Immature natural killer cell (primary cell): ENCODE results near the gene FAM53A. TPM values are rescaled to one million over a fixed set of nuclear protein-coding genes. Genes with fewer than 3 reads are reported as not detected.

Experiments
- DNase-seq, 3 donors: peaks; one replicate each; pipeline ENCODE4 v3.0.0; 2022; ENCODE audit warnings: mixed read lengths in 1 of 3
- H3K27ac Mint-ChIP-seq, 6 donors: one replicate each; pipeline ENCODE4 v1.8.0; 2020; ENCODE audit warnings: mixed read lengths in 6 of 6, mild to moderate bottlenecking in 5 of 6, inconsistent platforms in 4 of 6, moderate library complexity in 3 of 6
- H3K27me3 Mint-ChIP-seq, 3 donors: one replicate each; pipeline ENCODE4 v1.8.0; 2020 to 2021; ENCODE audit warnings: low read depth in 3 of 3, mild to moderate bottlenecking in 3 of 3, mixed read lengths in 3 of 3, moderate library complexity in 3 of 3, inconsistent platforms in 1 of 3
- H3K36me3 Mint-ChIP-seq, 3 donors: one replicate each; pipeline ENCODE4 v1.8.0; 2020; ENCODE audit warnings: mixed read lengths in 3 of 3, inconsistent platforms in 2 of 3, mild to moderate bottlenecking in 2 of 3
- H3K4me1 Mint-ChIP-seq, 2 donors: one replicate each; pipeline ENCODE4 v1.8.0; 2020; ENCODE audit warnings: inconsistent platforms in 2 of 2, mild to moderate bottlenecking in 2 of 2, mixed read lengths in 2 of 2, moderate library complexity in 1 of 2
- H3K4me3 Mint-ChIP-seq, 5 donors: one replicate each; pipeline ENCODE4 v1.8.0; 2020; ENCODE audit warnings: mild to moderate bottlenecking in 5 of 5, mixed read lengths in 5 of 5, inconsistent platforms in 3 of 5, moderate library complexity in 3 of 5
- H3K9me3 Mint-ChIP-seq, 6 donors: one replicate each; pipeline ENCODE4 v1.8.0; 2020; ENCODE audit warnings: mild to moderate bottlenecking in 6 of 6, mixed read lengths in 6 of 6, inconsistent platforms in 4 of 6, moderate library complexity in 3 of 6
- polyA plus RNA-seq, 3 donors: library from polyadenylated mRNA; unstranded; fragments of 300-500 nt; fragmentation: Illumina TruSeq; gene quantifications; one replicate each; pipeline ENCODE4 v1.2.3, GENCODE V29; 2021

Gene FAM53A
- polyA plus RNA-seq, 3 donors from 2014 or later, result 0.38 to 2.6 (median 0.83) TPM

DNA sequence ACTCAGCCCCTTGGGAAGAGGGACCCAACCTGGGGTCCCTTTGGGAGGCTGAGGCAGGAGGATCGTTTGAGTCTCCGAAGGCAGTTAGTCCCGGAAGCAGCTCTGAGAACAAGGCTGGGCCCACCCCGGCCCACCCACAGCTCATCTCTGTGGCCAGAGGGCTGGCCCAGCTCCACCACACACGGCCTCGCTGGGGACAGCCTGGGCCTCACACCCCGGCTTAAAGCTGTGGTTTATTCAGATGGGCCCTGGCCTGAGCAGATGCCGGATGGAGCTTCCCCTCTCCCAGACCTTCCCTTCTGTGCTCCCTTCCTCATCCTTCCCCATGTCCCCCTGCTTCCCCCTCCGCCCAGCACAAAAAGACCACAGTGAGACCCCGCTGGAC is 54.4 kb downstream of the FAM53A start:
- H3K27me3 Mint-ChIP-seq, result peaks cover 0 to 2% (median 0%) of the 10 kb centered on the region in 3 donors
- no peak for DNase-seq
- no peaks in the 10 kb centered on the region for H3K4me1 Mint-ChIP-seq
- no peak overlapping the region for H3K4me3 Mint-ChIP-seq
- H3K9me3 Mint-ChIP-seq, result no peaks in the 10 kb centered on the region
- no peaks in the 10 kb centered on the region for H3K36me3 Mint-ChIP-seq
- H3K27ac Mint-ChIP-seq, result no peak overlapping the region

DNA sequence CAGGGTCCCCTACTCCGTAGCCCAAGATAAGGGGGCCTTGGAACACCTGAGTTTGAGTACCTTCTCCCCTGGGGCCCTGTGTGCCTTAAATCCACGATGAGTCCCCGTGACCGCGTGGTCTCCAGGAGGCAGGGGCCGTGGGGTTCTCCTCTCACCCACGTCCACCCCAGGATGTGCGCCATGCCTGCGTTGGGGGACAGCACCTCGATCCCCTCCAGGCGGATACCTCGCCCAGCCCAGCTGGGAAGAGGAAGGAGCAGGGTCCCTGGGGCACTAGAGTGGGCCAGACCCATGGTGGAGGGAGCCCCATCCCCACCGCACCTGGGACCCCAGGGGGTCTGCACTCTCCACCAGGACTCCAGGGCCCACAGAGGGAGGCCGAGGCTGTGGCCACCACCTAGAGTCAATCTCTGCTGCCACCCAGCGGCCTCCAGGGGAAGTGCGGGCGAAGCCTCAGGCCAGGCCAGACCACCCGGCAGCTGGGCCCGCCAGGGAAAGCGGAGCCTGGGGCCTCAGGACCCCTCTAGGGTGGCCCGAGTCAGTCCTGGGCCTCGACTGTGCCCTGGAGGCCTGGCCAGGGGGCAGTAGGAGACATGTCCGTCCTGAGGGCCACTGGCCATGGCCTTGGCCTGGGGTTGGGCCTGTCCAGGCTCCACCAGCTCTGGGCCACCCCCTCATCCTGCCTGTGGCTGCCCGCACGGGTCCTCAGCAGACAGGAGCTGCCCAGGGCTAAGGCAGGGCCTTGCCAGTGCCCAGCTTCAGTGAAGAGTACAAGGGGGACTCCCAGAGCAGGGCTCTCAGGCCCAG is 55.0 kb downstream of the FAM53A start:
- Mint-ChIP-seq H3K27ac (no peak overlapping the region), H3K4me1 (no peaks in the 10 kb centered on the region)
- DNase-seq, result peak; percentile 56 to 62 (median 57)

DNA sequence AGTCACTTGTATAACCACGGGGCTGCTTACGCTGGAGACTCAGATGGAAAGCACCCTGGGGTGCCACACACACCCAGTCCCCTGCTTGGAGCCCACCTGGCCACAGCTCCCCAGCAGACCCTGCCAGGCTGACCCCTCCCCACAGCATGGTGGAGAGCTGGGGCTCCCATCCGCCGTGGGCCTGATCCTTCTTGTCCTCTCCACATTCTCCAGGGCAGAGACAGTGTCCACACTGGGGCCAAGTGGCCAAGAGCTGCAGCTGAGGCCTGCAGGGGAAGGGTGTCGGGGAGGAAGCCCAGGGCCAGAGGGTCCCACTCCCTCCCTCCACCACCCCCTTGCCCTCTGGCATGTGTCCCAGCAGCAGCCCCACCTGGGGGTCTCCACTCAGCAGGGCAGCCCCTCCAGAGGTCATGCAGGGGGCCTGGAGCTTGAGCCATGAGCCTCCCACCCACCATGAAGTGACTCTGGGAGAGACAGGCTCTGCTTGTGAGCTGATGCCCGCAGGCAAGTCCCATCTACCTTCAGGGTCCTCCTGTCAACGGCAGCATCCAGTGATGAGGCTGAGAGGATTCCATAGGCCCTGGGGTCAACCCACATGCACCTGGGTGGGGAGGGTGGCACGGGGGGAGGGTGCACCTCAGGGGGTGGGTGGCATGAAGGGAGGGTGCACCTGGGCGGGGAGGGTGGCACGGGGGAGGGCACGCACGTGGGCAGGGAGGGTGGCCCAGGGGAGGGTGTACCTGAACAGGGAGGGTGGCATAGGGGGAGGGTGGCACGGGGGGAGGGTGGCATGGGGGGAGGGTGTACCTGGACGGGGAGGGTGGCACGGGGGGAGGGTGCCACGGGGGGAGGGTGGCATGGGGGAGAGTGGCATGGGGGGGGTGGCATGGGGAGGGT is 56.4 kb downstream of the FAM53A start:
- no peak overlapping the region for H3K27ac Mint-ChIP-seq
- H3K4me1 Mint-ChIP-seq, result no peaks in the 10 kb centered on the region
- H3K9me3 Mint-ChIP-seq, result no peaks in the 10 kb centered on the region
- H3K36me3 Mint-ChIP-seq, result no peaks in the 10 kb centered on the region
- peaks cover 0 to 2% (median 0%) of the 10 kb centered on the region in 3 donors for H3K27me3 Mint-ChIP-seq
- no peak overlapping the region for H3K4me3 Mint-ChIP-seq
- no peak for DNase-seq

More for the DNA sequence above, 55.0 kb downstream of the FAM53A start:
- no peaks in the 10 kb centered on the region for H3K36me3 Mint-ChIP-seq
- no peak overlapping the region for H3K4me3 Mint-ChIP-seq
- H3K9me3 Mint-ChIP-seq, result no peaks in the 10 kb centered on the region
- H3K27me3 Mint-ChIP-seq, result peaks cover 0 to 2% (median 0%) of the 10 kb centered on the region in 3 donors

DNA sequence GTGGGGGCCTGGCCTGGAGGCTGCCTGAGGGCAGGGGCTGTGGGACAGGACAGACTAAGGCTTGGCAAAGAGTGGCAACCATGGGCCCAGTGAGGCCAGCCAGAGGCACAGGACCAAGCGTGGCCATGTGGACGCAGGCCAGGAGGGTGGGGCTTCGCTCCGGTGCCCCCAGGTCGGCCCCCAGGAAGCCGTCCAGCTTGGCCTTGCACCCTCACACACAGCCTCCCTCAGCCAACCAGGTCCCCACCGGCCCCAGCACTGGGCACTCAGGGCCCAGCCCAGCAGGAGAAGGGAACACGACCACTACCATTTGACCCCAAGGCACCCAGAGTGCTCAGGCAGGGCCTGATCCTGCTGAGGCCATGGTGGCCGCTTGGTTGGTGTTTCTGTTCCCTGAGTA is 57.2 kb downstream of the FAM53A start:
- no peak for DNase-seq
- Mint-ChIP-seq H3K9me3 (no peaks in the 10 kb centered on the region), H3K27ac (no peak overlapping the region), H3K4me1 (no peaks in the 10 kb centered on the region), H3K36me3 (no peaks in the 10 kb centered on the region), H3K4me3 (no peak overlapping the region), H3K27me3 (peaks cover 0 to 2% (median under 1%) of the 10 kb centered on the region in 3 donors)

DNA sequence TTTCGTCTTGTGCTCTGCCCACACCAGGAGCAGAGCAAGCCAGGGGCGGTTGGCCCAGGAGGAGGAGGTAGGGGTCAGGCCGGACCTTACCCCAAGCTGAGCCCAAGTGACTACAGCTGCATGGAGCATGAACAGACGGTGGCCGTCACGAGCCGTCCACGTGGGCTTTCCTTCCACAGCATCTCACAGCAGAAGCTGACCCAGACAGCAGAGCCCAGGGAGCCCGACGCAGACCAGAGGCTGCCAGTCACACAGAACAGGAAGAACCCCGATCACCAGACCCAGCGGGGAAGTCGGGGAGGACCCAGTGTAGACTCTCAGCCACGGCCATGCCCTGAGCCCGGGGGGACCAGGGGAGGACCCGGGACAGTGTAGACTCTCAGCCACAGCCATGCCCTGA is 58.0 kb downstream of the FAM53A start:
- Mint-ChIP-seq H3K27ac (no peak overlapping the region), H3K9me3 (no peaks in the 10 kb centered on the region), H3K4me1 (no peaks in the 10 kb centered on the region), H3K4me3 (no peak overlapping the region), H3K36me3 (no peaks in the 10 kb centered on the region), H3K27me3 (peaks cover 0 to 2% (median 1%) of the 10 kb centered on the region in 3 donors)
- no peak for DNase-seq

DNA sequence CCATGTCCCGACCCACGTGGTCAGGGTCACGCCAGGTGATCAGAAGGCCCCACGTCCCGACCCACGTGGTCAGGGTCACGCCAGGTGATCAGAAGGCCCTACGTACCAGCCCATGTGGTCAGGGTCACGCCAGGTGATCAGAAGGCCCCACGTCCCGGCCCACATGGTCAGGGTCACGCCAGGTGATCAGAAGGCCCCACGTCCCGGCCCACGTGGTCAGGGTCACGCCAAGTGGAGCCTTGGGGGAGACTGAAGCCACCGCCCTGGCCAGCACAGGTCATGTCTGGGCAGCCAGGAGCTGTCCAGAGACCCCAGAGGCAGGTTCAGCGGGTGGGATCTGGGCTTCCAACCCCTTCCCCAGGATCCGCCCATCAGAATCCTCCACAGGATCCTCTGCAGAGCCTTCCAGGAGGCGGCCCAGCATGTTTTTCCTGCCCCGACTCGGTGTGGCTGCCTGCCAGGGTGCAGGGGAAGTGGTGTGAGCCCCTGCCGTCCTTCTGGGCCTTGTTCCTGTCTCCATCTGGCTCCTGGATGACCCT is 58.4 kb downstream of the FAM53A start:
- Mint-ChIP-seq H3K9me3 (no peaks in the 10 kb centered on the region), H3K4me3 (no peak overlapping the region), H3K4me1 (no peaks in the 10 kb centered on the region), H3K27ac (no peak overlapping the region), H3K27me3 (peaks cover 0 to 2% (median 1%) of the 10 kb centered on the region in 3 donors), H3K36me3 (no peaks in the 10 kb centered on the region)
- DNase-seq, result no peak

DNA sequence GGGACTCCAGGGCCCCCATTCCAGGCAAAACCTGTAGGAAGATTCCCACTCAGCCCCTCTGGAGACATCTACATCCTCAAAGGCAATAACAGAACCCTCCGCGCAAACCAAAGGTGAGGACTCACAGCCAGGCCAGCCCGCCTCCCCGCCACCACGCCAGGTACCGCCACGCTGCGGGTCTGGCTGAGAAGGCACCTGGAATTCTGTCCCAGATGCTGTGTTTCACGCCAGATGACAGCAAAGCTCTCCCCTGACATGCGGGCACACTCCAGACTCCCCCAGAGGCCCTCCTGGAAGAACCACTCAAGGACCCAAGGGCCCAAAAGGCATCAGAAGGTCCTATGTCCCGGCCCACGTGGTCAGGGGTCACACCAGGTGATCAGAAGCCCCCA is 59.6 kb downstream of the FAM53A start:
- Mint-ChIP-seq H3K27ac (no peak overlapping the region), H3K36me3 (no peaks in the 10 kb centered on the region), H3K4me1 (no peaks in the 10 kb centered on the region), H3K27me3 (peaks cover 0 to 1% (median 0%) of the 10 kb centered on the region in 3 donors), H3K9me3 (no peaks in the 10 kb centered on the region), H3K4me3 (no peak overlapping the region)
- DNase-seq, result no peak

DNA sequence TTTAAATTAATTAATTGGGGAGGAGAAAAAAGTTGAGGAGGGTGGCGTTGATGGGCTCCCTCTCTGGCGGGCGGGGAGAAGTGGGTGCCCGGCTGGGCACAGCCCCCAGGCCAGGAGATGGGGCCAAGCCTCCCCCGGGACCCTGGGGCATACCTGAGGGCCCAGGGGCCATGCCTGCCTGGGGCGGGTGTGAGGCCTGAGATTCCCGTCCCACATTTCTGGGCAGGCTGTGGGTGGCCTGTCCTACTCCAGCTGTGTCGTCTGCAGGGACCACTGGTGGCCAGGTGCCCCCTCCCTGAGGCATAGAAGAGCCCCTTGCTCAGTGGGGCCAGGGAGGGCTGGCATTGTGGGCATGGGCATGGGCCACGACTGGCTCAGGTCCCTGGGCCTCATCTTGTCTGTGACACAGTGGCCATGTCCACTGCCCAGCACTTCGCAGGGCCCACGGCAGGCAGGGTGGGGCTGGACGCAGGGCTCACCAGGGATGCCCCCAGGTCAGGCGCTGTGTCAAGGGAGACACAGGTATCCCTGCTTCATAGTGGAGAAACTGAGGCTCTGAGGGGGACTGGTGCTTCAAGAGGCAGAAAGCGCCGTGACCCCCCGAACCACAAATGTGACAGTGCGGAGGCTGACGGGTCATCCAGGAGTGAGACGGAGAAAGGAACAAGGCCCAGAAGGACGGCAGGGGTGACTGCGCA is 60.1 kb downstream of the FAM53A start:
- Mint-ChIP-seq H3K4me3 (no peak overlapping the region), H3K4me1 (no peaks in the 10 kb centered on the region), H3K27me3 (peaks cover 0 to 1% (median 0%) of the 10 kb centered on the region in 3 donors), H3K27ac (no peak overlapping the region), H3K36me3 (no peaks in the 10 kb centered on the region), H3K9me3 (no peaks in the 10 kb centered on the region)
- DNase-seq, result no peak

DNA sequence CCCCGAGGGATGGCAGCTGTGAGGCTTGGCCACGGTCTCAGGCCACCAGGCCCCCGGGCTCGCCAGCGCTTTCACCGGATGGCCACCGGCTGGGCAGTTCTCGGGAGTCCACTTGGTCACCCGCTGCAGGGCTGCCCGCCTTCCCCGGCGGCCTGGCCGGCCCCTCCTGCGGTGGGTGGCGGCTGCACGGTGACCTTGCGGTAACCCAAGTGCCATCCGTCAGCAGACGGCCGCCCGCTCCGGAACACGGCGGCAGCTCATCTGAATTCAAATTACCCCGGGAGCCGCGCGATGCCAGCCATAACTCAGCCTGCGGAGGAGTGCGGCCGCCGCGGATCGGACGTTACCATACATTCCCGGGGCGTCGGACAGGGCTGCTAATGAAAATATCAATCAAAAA is 60.7 kb downstream of the FAM53A start:
- peaks cover 0 to 1% (median 0%) of the 10 kb centered on the region in 3 donors for H3K27me3 Mint-ChIP-seq
- H3K4me1 Mint-ChIP-seq, result no peaks in the 10 kb centered on the region
- H3K4me3 Mint-ChIP-seq, result no peak overlapping the region
- no peak for DNase-seq
- H3K36me3 Mint-ChIP-seq, result no peaks in the 10 kb centered on the region
- H3K27ac Mint-ChIP-seq, result no peak overlapping the region
- no peaks in the 10 kb centered on the region for H3K9me3 Mint-ChIP-seq

DNA sequence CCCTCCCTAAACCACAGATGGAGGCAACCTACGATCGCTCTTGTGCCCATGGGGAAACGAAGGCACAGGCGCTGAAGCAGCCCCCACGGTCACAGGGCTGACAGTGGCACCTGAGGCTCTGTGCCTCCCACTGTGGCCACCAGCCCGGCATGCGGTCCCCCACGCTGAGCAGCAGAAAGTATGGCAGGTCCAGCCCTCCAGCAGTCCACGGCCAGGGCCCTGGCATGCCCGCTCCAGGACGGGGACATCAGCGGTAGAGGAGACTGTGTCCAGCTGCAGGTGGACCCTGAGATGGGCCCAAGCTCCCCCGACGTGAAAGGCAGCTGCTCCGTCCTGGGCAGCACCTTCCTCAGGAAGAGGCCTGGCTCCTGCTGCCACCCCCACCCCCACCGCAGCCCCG is 61.2 kb downstream of the FAM53A start:
- Mint-ChIP-seq H3K4me3 (no peak overlapping the region), H3K36me3 (no peaks in the 10 kb centered on the region), H3K27ac (no peak overlapping the region), H3K4me1 (no peaks in the 10 kb centered on the region), H3K9me3 (no peaks in the 10 kb centered on the region), H3K27me3 (peaks cover 0 to 1% (median 0%) of the 10 kb centered on the region in 3 donors)
- no peak for DNase-seq

DNA sequence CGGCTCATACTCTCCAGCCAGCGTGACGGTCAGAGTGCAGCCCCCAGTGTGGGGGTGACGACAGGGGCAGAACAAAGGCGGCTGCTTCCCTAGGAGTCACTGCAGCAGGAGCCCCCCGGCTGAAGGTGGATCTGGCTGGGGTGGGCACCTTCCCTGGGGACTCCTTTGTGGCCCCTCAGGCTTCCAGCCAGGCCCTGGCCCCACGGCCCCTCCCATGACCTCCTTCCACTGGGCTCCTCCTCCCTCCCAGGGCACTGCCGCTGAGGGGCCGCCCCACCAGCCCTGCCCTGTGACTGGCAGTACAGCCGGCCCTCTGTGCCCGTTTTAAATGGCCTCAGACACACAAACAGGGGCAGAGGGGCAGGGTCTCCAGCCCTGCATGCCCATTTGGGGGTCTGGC is 61.9 kb downstream of the FAM53A start:
- H3K4me3 Mint-ChIP-seq, result no peak overlapping the region
- peaks cover 0 to 1% (median 0%) of the 10 kb centered on the region in 3 donors for H3K27me3 Mint-ChIP-seq
- peaks cover 0 to 1% (median 0%) of the 10 kb centered on the region in 6 donors for H3K9me3 Mint-ChIP-seq
- no peak for DNase-seq
- no peaks in the 10 kb centered on the region for H3K4me1 Mint-ChIP-seq
- no peaks in the 10 kb centered on the region for H3K36me3 Mint-ChIP-seq
- no peak overlapping the region for H3K27ac Mint-ChIP-seq

DNA sequence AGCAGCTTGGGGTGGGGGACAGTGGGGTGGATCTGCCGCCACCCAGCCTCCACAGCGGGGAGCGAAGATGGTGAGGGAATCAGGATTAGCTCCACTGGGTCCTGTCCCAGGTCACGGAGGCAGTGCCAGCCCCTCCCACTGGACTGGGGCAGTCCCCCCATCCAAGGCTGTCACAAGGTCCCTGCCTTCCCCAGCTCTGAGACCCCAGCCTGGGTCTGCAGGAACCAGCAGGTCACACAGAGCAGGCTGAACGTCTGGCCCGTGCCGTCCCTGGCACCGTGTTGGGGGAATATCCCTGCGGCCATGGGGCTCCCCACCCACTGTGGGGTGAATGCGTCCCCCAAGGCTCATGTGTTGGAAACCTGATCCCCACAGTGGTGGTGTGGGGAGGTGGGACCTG is 62.6 kb downstream of the FAM53A start:
- peaks cover 0 to 1% (median 0%) of the 10 kb centered on the region in 6 donors for H3K9me3 Mint-ChIP-seq
- H3K27ac Mint-ChIP-seq, result no peak overlapping the region
- peaks cover 0 to 1% (median 0%) of the 10 kb centered on the region in 3 donors for H3K27me3 Mint-ChIP-seq
- DNase-seq, result no peak
- H3K4me3 Mint-ChIP-seq, result no peak overlapping the region
- no peaks in the 10 kb centered on the region for H3K36me3 Mint-ChIP-seq
- H3K4me1 Mint-ChIP-seq, result no peaks in the 10 kb centered on the region

DNA sequence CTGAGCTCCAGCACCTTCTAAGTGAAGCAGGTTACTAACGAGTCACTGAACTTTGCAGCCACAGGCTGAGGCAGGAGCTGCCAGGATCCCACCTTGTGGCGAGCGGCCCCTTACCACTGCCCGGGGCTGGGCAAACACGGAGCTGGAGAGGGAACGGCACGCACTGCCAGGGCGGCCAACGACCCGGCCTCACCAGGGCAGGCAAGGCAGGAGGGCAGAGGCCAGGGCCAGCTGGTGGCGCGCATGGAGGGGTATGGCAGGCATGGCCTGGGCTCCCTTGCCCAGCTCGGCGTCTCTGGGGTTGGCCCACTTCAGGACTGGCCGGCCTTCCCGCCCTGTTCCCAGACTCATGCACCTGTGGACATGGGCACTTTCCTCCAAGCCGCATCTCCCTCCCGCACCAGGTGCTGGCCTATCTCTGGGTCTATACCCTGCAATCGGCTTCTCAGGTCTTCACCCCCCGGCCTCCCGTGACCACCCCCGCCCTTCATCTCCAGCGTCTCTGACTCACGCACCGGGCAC is 64.9 kb downstream of the FAM53A start:
- peaks cover 0 to 3% (median 0%) of the 10 kb centered on the region in 6 donors for H3K9me3 Mint-ChIP-seq
- H3K4me3 Mint-ChIP-seq, result no peak overlapping the region
- H3K36me3 Mint-ChIP-seq, result no peaks in the 10 kb centered on the region
- peaks cover 0 to 3% of the 10 kb centered on the region in 2 donors for H3K4me1 Mint-ChIP-seq
- H3K27ac Mint-ChIP-seq, result no peak overlapping the region
- DNase-seq, result no peak
- H3K27me3 Mint-ChIP-seq, result peaks cover 2 to 4% (median 3%) of the 10 kb centered on the region in 3 donors
